Measurements from ENCODE around the gene PLA2G4B.

Gene PLA2G4B

GRCh38 chr15:41891226-41891625 is 52.6 kb downstream of the PLA2G4B start:
- peak; percentile 20 to 53 for DNase-seq

GRCh38 chr15:41891946-41892345 is 53.3 kb downstream of the PLA2G4B start:
- DNase-seq: peak; percentile 80 to 92

GRCh38 chr15:41892621-41893421 is 54.2 kb downstream of the PLA2G4B start:
- DNase-seq: no peak

GRCh38 chr15:41893422-41894250 is 55.0 kb downstream of the PLA2G4B start, which contains the start of gene SPTBN5:
Gene SPTBN5, minus strand, starts transcription at chr15:41894053. Its CDS starts 556 bp downstream, at chr15:41893497.
- no peak for DNase-seq

GRCh38 chr15:41894251-41894790 is 55.7 kb downstream of the PLA2G4B start:
- no peak for DNase-seq

DNA sequence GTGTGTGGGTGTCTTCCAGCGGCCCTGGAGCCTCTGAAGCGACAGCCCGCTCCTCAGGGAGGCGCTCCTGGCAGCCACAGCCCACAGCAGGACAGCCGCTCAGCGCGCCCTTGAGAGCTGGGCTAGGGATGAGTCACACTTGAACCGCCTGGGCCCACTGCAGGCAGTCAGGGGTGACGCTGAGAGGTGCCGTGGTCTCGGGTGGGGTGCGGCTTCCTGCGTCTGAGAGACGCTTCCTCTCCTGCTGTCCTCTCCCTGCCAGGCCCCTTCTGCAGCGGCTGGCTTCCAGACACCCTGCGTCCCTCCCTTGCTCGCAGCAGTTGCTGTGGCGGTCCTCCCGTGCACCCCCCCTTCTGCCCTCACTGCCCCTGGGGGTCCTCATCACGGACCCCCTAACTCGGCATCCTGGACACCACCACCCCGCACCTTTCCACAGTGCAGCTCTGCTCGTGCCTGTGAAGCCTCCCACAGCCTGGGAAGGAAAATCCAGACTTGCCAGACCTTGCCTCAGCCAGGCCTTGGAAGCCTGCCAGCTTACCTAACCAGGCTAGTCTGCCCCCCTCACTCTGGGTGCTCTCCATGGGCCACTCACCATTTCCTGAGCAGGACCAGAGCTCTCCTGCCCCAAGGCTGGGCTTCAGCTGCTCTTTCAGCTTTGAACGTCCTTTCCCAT is 56.3 kb downstream of the PLA2G4B start:
- peak in 1 of 2 experiments; percentile 48 for DNase-seq

- no peak for DNase-seq
Observed at GRCh38 chr15:41895491-41895890, 56.8 kb downstream of the PLA2G4B start.

DNA sequence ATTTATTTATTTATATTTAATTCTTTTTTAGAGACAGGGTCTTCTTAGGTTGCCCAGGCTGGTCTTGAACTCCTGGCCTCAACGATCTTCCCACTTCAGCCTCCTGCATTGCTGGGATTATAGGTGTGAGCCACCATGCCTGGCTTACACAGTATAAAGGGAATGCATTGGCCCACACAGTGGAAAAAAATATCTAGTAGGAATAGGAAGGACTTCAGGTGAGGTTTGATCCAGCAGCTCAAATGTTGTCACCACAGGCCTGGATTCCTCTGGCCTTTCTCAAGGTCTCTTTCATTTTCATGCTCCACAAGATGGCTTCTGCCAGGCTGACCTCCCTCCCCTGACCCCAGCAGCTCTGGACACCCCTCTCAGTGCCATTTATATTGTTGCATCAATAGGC is 57.3 kb downstream of the PLA2G4B start:
- DNase-seq: no peak

DNA sequence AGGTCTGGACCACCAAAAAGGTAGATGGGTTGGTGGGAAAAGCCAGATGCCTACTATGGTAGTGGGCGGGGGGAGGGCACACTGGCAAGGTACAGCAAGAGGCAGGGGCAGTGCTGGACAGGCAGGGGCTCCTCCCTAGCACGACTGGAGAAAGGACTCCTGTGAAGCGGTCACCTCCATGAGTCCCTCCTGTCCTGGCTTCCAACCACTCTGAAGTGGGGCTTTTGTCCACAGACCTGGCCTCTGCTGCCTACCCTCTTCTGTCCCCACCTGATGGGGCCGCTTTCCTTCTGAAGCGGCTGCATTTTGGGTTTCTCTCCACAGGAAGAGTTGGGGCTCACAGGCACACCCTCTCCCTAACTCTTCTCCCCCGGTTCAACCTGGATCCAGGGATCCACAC is 57.9 kb downstream of the PLA2G4B start:
- no peak for DNase-seq

DNA sequence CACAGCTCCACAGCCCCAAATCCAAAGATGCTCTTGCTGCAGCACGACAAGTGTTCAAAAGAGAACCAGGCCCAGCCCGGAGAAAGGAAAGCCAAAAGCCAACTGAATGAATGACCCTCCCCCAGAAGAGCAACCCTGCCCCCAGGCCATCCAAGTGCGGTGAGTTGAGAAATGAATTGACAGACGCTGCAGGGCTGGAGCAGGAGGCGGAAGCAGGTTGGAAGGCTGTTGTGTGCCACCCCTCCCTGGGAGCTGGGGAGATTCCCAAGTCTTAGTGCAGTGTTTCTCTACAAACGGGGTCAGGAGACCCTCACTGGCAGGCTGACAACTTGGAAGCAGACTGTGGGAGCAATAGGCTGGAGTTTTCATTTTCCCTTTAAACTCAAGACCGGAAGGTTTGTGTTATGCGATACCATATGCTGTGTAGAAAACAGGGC is 58.7 kb downstream of the PLA2G4B start:
- DNase-seq: no peak

All from NCI-H524 (cell line).